DND-41 (cell line): ENCODE results near the gene FAM222B.

Source experiments
- ATAC-seq: fragments of 200-7000 bp; cut with Tn5 transposase; 3 replicates; pipeline ENCODE4 v1.9.1; 2021; ENCODE audit warnings: low read depth; ENCODE audit not compliant: insufficient read depth
- DNase-seq: peaks from one replicate; pipeline ENCODE4 v3.0.0-alpha.2; 2020
- H2AFZ ChIP-seq: 2 replicates; pipeline ENCODE4 v1.6.0; 2012; ENCODE audit warnings: low read depth, low read length
- H3K27ac ChIP-seq: 2 replicates; pipeline ENCODE4 v1.5.1; 2012; ENCODE audit warnings: low read length, inconsistent platforms
- H3K27me3 ChIP-seq: fragments of 200-600 bp; sonication (generic); 2 replicates; pipeline ENCODE4 v1.6.0; 2012; ENCODE audit warnings: low read length, mild to moderate bottlenecking, inconsistent platforms; ENCODE audit not compliant: insufficient read depth, poor library complexity
- H3K36me3 ChIP-seq: 2 replicates; pipeline ENCODE4 v1.5.1; 2012; ENCODE audit warnings: low read length, inconsistent platforms; ENCODE audit not compliant: insufficient read depth
- H3K4me1 ChIP-seq: 2 replicates; pipeline ENCODE4 v1.5.1; 2012; ENCODE audit warnings: mild to moderate bottlenecking, low read length; ENCODE audit not compliant: insufficient read depth
- H3K4me2 ChIP-seq: 2 replicates; pipeline ENCODE4 v1.6.0; 2012; ENCODE audit warnings: mild to moderate bottlenecking, moderate library complexity, low read length, inconsistent platforms; ENCODE audit not compliant: insufficient read depth
- H3K4me3 ChIP-seq, 2 experiments: fragments of 200-600 bp in 1 of 2; shearing (Covaris generic) in 1 of 2; 2 replicates each; pipeline ENCODE4 v1.5.1; 2012 to 2016; ENCODE audit warnings: inconsistent platforms in 2 of 2, low read length in 2 of 2, mild to moderate bottlenecking in 2 of 2, low read depth in 1 of 2, moderate library complexity in 1 of 2
- H3K79me2 ChIP-seq: 2 replicates; pipeline ENCODE4 v1.6.0; 2012; ENCODE audit warnings: low read length, inconsistent platforms; ENCODE audit not compliant: insufficient read depth
- H3K9ac ChIP-seq: 2 replicates; pipeline ENCODE4 v1.6.0; 2012; ENCODE audit warnings: low read depth, mild to moderate bottlenecking, inconsistent platforms, low read length, moderate library complexity
- H3K9me3 ChIP-seq: 2 replicates; pipeline ENCODE4 v1.5.1; 2012; ENCODE audit warnings: low read length, moderate library complexity, mild to moderate bottlenecking, inconsistent platforms; ENCODE audit not compliant: insufficient read depth, severe bottlenecking
- H4K20me1 ChIP-seq: 2 replicates; pipeline ENCODE4 v1.6.0; 2012; ENCODE audit warnings: low read length; ENCODE audit not compliant: insufficient read depth
- CTCF ChIP-seq: IDR thresholded peaks from 2 replicates; pipeline ENCODE4 v1.5.1; 2012; ENCODE audit warnings: borderline replicate concordance, low read length, moderate library complexity, mild to moderate bottlenecking; ENCODE audit not compliant: poor library complexity, severe bottlenecking; ENCODE audit errors: extremely low read depth
- EZH2 ChIP-seq: IDR thresholded peaks from 3 replicates; pipeline ENCODE4 v1.6.1; 2012; ENCODE audit warnings: borderline replicate concordance, low read depth, mild to moderate bottlenecking, moderate library complexity, low read length, inconsistent platforms; ENCODE audit not compliant: severe bottlenecking

The FAM222B gene

GRCh38 chr17:28861393-28862203, 19.0 kb upstream of the FAM222B start:
- Histone ChIP-seq H3K79me2 (no peaks in the 10 kb centered on the region), H2AFZ (no peak overlapping the region)

GRCh38 chr17:28860363-28860808, 17.8 kb upstream of the FAM222B start:
- Histone ChIP-seq H2AFZ (no peak overlapping the region), H3K27ac (no peak overlapping the region), H3K36me3 (peaks cover 35% of the 10 kb centered on the region), H3K9ac (no peak overlapping the region), H3K9me3 (no peaks in the 10 kb centered on the region), H3K79me2 (peaks cover 10% of the 10 kb centered on the region), H3K4me1 (peaks cover 11% of the 10 kb centered on the region), H4K20me1 (no peaks in the 10 kb centered on the region), H3K4me3 (no peak overlapping the region), H3K4me2 (no peak overlapping the region), H3K27me3 (no peaks in the 10 kb centered on the region)
- TF ChIP-seq CTCF (no peak), EZH2 (no peak)
- DNase-seq (no peak), ATAC-seq (no peak)

More at GRCh38 chr17:28861393-28862203, 19.0 kb upstream of the FAM222B start:
- H3K27me3 ChIP-seq: no peaks in the 10 kb centered on the region
- H3K9me3 ChIP-seq: no peaks in the 10 kb centered on the region
- ATAC-seq (0 out of 3 replicates have a peak, but pooled peaks have one; percentile 27), DNase-seq (no peak)
- H3K4me1 ChIP-seq: no peaks in the 10 kb centered on the region
- H3K9ac ChIP-seq: no peak overlapping the region
- H4K20me1 ChIP-seq: no peaks in the 10 kb centered on the region
- TF ChIP-seq CTCF (no peak), EZH2 (no peak)
- H3K4me3 ChIP-seq: no peak overlapping the region
- H3K4me2 ChIP-seq: no peak overlapping the region
- H3K36me3 ChIP-seq: peaks cover 29% of the 10 kb centered on the region
- H3K27ac ChIP-seq: no peak overlapping the region

- Histone ChIP-seq H2AFZ (no peak overlapping the region), H3K36me3 (peaks cover 35% of the 10 kb centered on the region), H3K9me3 (no peaks in the 10 kb centered on the region), H3K79me2 (peaks cover 15% of the 10 kb centered on the region), H3K4me1 (peaks cover 18% of the 10 kb centered on the region), H3K4me2 (no peak overlapping the region), H3K27ac (no peak overlapping the region), H3K4me3 (no peak overlapping the region), H4K20me1 (no peaks in the 10 kb centered on the region), H3K9ac (no peak overlapping the region), H3K27me3 (no peaks in the 10 kb centered on the region)
- ATAC-seq (no peak), DNase-seq (no peak)
- no peak for TF ChIP-seq CTCF
These were observed 16.3 kb upstream of the FAM222B start for GRCh38 chr17:28858801-28859355.
